ENCODE measurements around the gene CD48.
"Not testable (repeated sequence)": the region's sequence is repeated elsewhere in the genome, so short reads cannot be mapped to it uniquely, and the experiment has no call there.

The CD48 gene

DNA sequence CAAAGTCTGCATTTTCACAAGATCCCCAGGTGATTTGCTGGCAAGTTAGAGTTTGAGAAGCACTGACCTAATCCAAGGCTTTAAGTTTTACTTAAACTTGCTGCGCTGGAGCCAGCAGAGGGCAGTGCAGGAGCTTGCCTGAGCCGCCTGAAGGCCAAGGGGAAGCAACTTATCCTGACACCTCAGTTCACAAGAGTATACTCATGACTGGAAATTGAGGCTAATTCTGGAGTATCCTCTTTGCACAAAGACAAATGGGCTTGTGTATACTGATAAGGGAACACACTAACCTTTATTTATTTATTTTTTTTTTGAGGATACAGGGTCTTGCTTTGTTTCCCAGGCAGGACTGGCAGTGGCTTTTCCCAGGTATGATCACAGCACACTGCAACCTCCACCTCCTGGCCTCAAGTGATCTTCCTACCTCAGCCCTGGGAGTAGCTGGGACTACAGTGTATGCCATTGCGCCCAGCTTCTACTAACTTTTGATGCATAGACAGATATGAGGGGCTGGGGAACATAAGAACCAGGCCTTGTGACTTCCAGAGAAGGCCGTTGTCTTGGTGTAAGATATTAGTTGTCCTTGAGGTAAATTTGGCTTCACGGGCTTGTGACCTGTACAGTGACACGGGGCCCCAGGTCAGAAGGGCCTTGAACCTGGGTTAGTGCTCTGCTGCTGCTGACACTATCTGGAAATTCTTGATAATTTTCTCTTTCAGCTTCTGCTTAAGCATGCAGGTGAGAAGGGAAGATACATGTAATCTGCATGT lies 35.8 kb downstream of the CD48 start:
- DNase-seq = peak; percentile 70

DNA sequence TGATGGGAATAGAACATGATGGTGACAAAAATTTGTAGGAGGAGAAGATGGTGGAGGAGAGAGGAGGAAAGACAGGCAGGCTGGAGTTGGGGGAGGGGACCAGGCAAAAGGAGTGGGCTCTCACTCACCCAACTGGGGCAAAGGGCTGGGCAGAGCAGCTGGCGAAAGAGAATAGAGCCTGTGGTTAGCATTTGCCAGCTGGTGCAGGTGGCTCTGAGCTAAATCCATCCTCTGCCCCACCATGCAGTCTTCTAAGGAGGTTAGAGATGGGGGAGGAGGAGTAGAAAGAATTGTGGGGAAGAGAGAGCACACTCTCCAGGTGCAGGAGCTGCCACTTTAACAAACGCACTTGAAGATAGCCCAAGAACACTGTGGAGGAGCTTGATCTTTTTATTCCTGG lies 37.2 kb downstream of the CD48 start:
- DNase-seq = no peak

- no peak for DNase-seq
These were observed 38.6 kb downstream of the CD48 start for GRCh38 chr1:160672789-160673695.

DNA sequence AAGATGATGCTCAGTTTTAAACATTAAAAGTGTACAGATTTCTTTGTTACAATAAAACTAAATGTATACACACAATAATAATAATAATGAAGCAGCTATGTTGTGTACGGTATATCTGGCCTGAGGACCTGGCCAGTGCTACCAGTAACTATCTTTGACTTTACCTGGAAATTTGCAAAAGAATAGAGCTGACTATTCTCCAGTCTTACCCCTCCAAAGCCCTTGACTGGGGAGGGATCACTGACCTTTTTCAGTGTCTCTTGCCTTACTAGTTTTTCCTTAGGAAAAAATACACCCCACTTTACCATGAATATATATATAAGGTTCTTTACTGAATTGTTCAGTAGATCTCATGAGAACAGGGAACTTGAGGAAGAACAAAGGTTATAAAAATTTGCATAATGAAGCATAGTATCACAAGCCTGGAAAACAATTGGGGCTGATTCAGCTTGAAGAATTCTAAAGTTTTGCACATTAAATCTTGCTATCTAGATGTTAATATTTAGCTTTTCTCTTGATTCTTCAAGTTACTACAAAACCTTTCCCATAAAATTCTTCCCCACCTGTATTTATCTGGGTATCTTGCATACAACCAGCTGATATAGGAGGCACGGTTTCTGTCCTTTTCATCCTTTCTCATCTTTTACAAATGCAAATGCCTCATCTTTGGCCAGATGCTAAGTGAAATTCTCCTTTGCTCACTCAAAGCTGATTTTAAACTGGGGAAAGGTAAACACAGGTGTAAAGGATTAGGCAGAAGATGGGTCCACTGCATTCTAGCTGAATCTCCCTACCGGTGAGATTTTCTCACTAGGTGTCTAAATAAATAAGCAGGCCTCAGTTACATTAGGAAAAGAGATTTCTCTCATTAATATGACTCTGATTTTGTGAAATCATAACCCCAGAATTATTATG lies 39.8 kb downstream of the CD48 start:
- no peak for DNase-seq

- no peak for DNase-seq
These were observed 40.9 kb downstream of the CD48 start for GRCh38 chr1:160670701-160671100.

GRCh38 chr1:160669802-160670201 lies 41.8 kb downstream of the CD48 start:
- no peak for DNase-seq

- no peak for DNase-seq
These were observed 42.3 kb downstream of the CD48 start for GRCh38 chr1:160669276-160669675.

GRCh38 chr1:160667896-160668295 lies 43.7 kb downstream of the CD48 start:
- no peak for DNase-seq

DNA sequence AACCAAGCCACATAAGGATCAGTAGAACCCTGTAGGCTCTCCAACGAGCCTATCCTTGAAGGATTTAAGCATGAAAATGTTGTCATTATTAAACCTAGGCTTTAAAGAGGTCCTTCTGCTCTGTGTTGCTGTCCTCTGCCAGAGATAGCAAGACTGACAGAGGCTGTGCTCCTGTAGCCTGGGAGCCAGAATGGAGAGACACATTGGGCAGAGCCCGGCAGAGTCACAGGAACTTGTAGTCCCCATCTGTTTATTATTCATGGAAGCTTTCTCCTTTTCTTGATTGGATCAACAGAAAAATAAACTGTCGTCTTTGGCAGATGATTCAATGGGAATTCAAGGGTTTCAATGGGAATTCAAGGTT lies 45.6 kb downstream of the CD48 start:
- DNase-seq = no peak

DNA sequence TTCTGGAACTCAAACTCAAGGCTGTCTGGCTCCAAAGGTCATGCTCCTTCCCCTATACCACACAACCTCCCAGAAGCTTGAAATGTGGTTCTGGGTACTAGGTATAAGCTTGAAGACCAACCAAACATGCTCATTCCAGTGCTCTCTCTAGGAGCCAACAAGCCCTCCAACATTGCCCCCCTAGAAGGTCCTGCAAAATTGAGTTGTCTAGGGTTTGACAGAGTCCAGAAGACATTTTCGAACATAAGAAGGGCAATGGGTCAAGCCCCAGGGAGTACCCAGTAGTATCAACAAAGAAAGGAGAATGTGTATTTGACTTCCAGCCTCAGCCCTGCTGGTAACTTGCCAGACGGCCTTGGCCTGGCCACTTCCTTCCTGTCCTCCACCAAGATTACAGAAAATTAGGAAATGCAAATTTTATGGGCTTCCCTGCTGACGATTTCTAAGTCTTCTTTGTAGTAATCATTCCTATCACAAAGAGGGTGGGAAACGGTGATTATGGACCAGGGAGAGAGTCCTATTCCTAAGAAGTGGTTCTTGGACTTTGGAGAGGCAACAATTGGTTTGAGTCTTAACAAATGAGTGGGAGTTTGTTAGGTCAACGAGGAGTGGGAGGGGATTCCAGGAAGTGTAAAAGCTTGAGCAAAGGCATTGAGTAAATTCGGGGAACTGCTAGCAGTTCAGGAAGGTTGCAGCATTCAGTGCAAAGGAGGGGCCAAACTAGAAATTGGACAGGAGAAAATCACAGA lies 46.1 kb downstream of the CD48 start:
- DNase-seq = no peak

GRCh38 chr1:160664573-160665051 lies 47.0 kb downstream of the CD48 start:
- no peak for DNase-seq

- no peak for DNase-seq
These were observed 48.7 kb downstream of the CD48 start for GRCh38 chr1:160662910-160663309.

GRCh38 chr1:160659566-160659965 lies 52.1 kb downstream of the CD48 start:
- no peak for DNase-seq

DNA sequence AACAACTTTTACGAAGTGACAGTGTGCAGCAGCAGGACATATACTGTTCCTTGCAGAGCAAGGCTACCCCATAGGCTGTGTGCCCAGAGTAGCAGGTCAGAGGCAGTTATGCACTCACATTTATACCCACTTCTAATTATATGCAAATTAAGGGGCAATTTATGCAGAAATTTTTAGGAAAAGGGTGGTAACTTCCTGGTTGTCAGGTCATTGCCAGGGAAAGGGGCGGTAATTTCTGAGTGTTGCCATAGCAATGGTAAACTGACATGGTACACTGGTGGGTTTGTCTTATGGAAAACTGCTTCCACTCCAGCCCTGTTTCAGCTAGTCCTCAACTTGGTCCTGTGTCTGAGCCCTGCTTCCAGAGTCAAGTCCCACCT lies 52.8 kb downstream of the CD48 start:
- DNase-seq = no peak

GRCh38 chr1:160658162-160658813 lies 53.3 kb downstream of the CD48 start:
- no peak for DNase-seq

DNA sequence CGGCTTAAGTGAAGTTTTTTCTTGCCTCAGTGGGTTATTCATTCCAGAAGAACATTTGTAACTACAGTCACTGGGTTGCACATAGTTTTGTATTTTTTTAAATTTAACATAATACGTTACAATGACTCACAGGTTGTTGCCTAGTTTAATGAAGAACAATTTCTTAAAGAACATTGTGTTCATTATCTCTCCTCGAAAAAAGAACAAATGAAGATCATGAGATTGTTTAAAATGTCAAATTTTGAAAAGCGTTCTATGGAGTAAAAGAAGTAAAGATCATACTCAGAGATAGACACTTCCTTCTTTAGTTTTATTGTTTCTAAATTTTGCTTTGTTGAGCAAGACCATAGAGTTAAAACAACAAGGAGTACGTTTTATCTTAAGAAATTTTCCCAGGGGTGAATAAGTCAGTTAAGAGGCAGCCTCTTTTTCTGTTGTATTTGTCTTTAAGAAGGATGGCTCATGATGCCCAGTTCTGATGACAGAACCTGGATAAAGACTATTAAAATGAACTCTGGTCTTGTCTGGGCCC lies 54.3 kb downstream of the CD48 start:
- no peak for DNase-seq

- no peak for DNase-seq
These were observed 54.9 kb downstream of the CD48 start for GRCh38 chr1:160656737-160657136.

GRCh38 chr1:160653620-160654016 lies 58.0 kb downstream of the CD48 start:
- DNase-seq = no peak

DNA sequence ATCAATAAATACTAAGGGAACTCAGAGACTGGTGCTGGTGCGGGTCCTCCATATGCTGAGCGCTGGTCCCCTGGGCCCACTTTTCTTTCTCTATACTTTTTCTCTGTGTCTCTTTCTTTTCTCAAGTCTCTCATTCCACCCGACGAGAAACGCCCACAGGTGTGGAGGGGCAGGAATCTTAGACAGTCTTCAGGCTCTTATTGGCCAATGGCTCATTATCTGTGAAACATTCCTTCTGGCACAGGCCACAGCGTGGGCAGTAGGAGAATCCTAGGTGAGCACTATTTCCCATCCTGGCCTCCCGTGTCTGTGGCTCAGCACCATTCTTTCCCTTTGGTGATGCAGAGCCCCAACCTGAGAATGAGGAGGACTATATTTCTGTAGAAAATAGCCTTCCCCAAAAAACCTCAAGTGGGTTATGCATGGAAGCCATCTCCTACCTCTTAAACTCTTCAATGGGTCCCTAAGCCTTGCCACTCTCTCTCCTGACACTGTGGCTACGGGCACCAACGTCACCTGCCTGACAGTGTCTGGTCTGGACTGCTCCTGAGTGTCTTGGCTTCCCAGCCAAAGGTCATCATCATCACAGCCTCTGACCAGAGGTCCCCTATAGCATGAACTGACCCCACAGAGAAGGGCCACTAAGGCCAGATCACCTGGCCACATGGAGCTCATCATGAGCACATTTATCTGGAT lies 58.5 kb downstream of the CD48 start:
- no peak for DNase-seq

GRCh38 chr1:160652065-160652641 lies 59.5 kb downstream of the CD48 start:
- not testable (repeated sequence) for DNase-seq
